Measurements from ENCODE around the gene MICU1. TPM values are rescaled to one million over a fixed set of nuclear protein-coding genes. Genes with fewer than 3 reads are reported as not detected.

The MICU1 gene
- total and polyA plus RNA-seq, 2 of the 13 experiments (the other 11 are each of a cell fraction or from before 2014, with no cell fraction given): 32.5 to 56.1 TPM

DNA sequence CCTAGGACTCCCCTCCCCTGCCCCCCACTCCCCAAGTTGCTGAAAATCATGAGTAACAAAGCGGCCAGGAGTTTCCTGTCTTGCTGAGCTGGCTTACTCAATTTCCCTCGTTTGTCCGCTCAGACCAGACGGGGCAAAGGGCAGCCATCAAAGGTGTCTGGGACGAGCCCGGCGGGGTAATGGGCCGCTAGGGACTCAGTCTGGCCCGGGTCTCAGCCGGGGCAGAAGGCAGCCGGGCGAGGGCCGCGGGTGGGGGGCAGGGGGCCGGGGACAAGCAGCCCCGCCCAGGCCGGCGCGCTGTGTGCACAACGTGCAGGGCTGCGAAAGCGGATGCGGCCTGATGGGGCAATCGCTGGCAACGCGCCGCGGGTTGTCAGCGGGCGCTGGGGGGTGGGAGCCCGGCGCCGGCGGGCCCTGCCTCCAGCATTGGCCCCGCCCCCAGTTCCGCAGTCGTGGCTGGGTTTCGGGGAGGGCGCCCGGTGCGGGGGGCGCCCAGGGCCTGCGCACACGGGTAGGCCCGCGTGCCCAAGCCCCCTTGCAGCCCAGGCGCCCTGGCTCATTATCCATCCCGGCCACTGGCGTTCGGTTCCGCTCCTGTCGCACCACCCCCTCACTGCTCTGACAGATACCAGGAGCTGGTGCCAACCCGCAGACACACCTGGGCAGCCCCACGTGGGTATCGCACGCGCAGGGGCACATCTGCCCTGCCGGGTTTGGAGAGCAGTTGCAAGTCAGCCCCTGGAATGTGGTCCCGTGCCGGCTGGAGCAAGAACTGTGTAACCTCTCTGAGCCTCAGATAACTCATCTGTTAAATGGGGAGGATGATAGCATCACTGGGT lies 306.2 kb downstream of the MICU1 start (continued):
- TF ChIP-seq RFX5 (IDR thresholded peaks at IDR 0.05; ENCODE audit: low read depth, low read length): no peak
- TF ChIP-seq, protein P1, sequence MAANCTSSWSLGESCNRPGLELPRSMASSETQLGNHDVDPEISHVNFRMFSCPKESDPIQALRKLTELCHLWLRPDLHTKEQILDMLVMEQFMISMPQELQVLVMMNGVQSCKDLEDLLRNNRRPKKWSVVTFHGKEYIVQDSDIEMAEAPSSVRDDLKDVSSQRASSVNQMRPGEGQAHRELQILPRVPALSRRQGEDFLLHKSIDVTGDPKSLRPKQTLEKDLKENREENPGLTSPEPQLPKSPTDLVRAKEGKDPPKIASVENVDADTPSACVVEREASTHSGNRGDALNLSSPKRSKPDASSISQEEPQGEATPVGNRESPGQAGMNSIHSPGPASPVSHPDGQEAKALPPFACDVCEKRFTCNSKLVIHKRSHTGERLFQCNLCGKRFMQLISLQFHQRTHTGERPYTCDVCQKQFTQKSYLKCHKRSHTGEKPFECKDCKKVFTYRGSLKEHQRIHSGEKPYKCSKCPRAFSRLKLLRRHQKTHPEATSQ (CRISPR knock-in tag; IDR thresholded peaks at IDR 0.05; ENCODE audit: borderline replicate concordance): 0 out of 2 replicates have a peak, but pooled peaks have one; percentile 40
- TF ChIP-seq, protein P2, sequence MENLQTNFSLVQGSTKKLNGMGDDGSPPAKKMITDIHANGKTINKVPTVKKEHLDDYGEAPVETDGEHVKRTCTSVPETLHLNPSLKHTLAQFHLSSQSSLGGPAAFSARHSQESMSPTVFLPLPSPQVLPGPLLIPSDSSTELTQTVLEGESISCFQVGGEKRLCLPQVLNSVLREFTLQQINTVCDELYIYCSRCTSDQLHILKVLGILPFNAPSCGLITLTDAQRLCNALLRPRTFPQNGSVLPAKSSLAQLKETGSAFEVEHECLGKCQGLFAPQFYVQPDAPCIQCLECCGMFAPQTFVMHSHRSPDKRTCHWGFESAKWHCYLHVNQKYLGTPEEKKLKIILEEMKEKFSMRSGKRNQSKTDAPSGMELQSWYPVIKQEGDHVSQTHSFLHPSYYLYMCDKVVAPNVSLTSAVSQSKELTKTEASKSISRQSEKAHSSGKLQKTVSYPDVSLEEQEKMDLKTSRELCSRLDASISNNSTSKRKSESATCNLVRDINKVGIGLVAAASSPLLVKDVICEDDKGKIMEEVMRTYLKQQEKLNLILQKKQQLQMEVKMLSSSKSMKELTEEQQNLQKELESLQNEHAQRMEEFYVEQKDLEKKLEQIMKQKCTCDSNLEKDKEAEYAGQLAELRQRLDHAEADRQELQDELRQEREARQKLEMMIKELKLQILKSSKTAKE (CRISPR knock-in tag; IDR thresholded peaks at IDR 0.05; ENCODE audit: borderline replicate concordance): peak; percentile 99
- no peak for TF ChIP-seq SNAI1 (CRISPR knock-in tag; IDR thresholded peaks at IDR 0.05; ENCODE audit: borderline replicate concordance)
- no peak for TF ChIP-seq FOXP1 (IDR thresholded peaks at IDR 0.05)
- peak; percentile 45; the same call in 1 of the 2 replicates for TF ChIP-seq FOXP1 (CRISPR knock-in tag; IDR thresholded peaks at IDR 0.05)
- TF ChIP-seq, protein P3, sequence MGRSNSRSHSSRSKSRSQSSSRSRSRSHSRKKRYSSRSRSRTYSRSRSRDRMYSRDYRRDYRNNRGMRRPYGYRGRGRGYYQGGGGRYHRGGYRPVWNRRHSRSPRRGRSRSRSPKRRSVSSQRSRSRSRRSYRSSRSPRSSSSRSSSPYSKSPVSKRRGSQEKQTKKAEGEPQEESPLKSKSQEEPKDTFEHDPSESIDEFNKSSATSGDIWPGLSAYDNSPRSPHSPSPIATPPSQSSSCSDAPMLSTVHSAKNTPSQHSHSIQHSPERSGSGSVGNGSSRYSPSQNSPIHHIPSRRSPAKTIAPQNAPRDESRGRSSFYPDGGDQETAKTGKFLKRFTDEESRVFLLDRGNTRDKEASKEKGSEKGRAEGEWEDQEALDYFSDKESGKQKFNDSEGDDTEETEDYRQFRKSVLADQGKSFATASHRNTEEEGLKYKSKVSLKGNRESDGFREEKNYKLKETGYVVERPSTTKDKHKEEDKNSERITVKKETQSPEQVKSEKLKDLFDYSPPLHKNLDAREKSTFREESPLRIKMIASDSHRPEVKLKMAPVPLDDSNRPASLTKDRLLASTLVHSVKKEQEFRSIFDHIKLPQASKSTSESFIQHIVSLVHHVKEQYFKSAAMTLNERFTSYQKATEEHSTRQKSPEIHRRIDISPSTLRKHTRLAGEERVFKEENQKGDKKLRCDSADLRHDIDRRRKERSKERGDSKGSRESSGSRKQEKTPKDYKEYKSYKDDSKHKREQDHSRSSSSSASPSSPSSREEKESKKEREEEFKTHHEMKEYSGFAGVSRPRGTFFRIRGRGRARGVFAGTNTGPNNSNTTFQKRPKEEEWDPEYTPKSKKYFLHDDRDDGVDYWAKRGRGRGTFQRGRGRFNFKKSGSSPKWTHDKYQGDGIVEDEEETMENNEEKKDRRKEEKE (IDR thresholded peaks at IDR 0.05): no peak
- TF ChIP-seq ZNF766 (CRISPR knock-in tag; IDR thresholded peaks at IDR 0.05; ENCODE audit: borderline replicate concordance): peak; percentile 35; the same call in 1 of the 2 replicates
- TF ChIP-seq, protein P4, sequence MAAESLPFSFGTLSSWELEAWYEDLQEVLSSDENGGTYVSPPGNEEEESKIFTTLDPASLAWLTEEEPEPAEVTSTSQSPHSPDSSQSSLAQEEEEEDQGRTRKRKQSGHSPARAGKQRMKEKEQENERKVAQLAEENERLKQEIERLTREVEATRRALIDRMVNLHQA (CRISPR knock-in tag; IDR thresholded peaks at IDR 0.05): peak; percentile 45; the same call in 1 of the 2 replicates
- no peak for TF ChIP-seq ZNF672 (CRISPR knock-in tag; IDR thresholded peaks at IDR 0.05)
- TF ChIP-seq, protein P5, sequence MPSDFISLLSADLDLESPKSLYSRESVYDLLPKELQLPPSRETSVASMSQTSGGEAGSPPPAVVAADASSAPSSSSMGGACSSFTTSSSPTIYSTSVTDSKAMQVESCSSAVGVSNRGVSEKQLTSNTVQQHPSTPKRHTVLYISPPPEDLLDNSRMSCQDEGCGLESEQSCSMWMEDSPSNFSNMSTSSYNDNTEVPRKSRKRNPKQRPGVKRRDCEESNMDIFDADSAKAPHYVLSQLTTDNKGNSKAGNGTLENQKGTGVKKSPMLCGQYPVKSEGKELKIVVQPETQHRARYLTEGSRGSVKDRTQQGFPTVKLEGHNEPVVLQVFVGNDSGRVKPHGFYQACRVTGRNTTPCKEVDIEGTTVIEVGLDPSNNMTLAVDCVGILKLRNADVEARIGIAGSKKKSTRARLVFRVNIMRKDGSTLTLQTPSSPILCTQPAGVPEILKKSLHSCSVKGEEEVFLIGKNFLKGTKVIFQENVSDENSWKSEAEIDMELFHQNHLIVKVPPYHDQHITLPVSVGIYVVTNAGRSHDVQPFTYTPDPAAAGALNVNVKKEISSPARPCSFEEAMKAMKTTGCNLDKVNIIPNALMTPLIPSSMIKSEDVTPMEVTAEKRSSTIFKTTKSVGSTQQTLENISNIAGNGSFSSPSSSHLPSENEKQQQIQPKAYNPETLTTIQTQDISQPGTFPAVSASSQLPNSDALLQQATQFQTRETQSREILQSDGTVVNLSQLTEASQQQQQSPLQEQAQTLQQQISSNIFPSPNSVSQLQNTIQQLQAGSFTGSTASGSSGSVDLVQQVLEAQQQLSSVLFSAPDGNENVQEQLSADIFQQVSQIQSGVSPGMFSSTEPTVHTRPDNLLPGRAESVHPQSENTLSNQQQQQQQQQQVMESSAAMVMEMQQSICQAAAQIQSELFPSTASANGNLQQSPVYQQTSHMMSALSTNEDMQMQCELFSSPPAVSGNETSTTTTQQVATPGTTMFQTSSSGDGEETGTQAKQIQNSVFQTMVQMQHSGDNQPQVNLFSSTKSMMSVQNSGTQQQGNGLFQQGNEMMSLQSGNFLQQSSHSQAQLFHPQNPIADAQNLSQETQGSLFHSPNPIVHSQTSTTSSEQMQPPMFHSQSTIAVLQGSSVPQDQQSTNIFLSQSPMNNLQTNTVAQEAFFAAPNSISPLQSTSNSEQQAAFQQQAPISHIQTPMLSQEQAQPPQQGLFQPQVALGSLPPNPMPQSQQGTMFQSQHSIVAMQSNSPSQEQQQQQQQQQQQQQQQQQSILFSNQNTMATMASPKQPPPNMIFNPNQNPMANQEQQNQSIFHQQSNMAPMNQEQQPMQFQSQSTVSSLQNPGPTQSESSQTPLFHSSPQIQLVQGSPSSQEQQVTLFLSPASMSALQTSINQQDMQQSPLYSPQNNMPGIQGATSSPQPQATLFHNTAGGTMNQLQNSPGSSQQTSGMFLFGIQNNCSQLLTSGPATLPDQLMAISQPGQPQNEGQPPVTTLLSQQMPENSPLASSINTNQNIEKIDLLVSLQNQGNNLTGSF (CRISPR knock-in tag; IDR thresholded peaks at IDR 0.05): no peak
- no peak for TF ChIP-seq SETDB1 (CRISPR knock-in tag; IDR thresholded peaks at IDR 0.05; ENCODE audit: borderline replicate concordance)

Data from HepG2 (cell line).